Activated naive CD4-positive, alpha-beta T cell treated with Interleukin-2 at 50 U/mL for 16 hours (primary cell): ENCODE results near the gene HSD3B7.
"Not testable (repeated sequence)": the region's sequence is repeated elsewhere in the genome, so short reads cannot be mapped to it uniquely, and the experiment has no call there.

Experiments used
- DNase-seq: peaks from one replicate; pipeline ENCODE4 v3.0.0-alpha.2; 2020

Gene HSD3B7

GRCh38 chr16:30984669-30985400 is at the start of gene HSD3B7:
Gene HSD3B7, plus strand, starts transcription at chr16:30985207. Its CDS starts 452 bp downstream, at chr16:30985659.
- DNase-seq = peak; percentile 81

- DNase-seq = no peak
These were observed 47.3 kb upstream of the HSD3B7 start for GRCh38 chr16:30937692-30938091.

GRCh38 chr16:30939571-30939970 is 45.4 kb upstream of the HSD3B7 start:
- DNase-seq = not testable (repeated sequence)

GRCh38 chr16:30941600-30942425 is 43.2 kb upstream of the HSD3B7 start:
- peak; percentile 71 for DNase-seq

- no peak for DNase-seq
These were observed 42.6 kb upstream of the HSD3B7 start for GRCh38 chr16:30942426-30942806.

- no peak for DNase-seq
These were observed 40.7 kb upstream of the HSD3B7 start for GRCh38 chr16:30944352-30944751.

- DNase-seq = no peak
These were observed 38.1 kb upstream of the HSD3B7 start for GRCh38 chr16:30946671-30947540.

- no peak for DNase-seq
These were observed 37.5 kb upstream of the HSD3B7 start for GRCh38 chr16:30947541-30947858.

- DNase-seq = no peak
These were observed 36.9 kb upstream of the HSD3B7 start for GRCh38 chr16:30947859-30948666.

GRCh38 chr16:30948667-30949649 is 36.0 kb upstream of the HSD3B7 start, which contains the start of gene ORAI3:
Gene ORAI3, plus strand, starts transcription at chr16:30949068. Its CDS starts 222 bp downstream, at chr16:30949290.
- DNase-seq = peak; percentile 44

- DNase-seq = peak; percentile 28
These were observed 35.1 kb upstream of the HSD3B7 start for GRCh38 chr16:30949650-30950515.

GRCh38 chr16:30950516-30951065 is 34.4 kb upstream of the HSD3B7 start:
- DNase-seq = no peak

GRCh38 chr16:30951193-30951592 is 33.8 kb upstream of the HSD3B7 start:
- DNase-seq = no peak

GRCh38 chr16:30951750-30952149 is 33.3 kb upstream of the HSD3B7 start:
- no peak for DNase-seq

GRCh38 chr16:30953111-30953510 is 31.9 kb upstream of the HSD3B7 start:
- no peak for DNase-seq

- peak; percentile 69 for DNase-seq
These were observed 31.4 kb upstream of the HSD3B7 start for GRCh38 chr16:30953511-30954124.

GRCh38 chr16:30954993-30955392 is 30.0 kb upstream of the HSD3B7 start:
- DNase-seq = no peak

GRCh38 chr16:30956601-30957455 is 28.2 kb upstream of the HSD3B7 start:
- peak; percentile 92 for DNase-seq
